GM12892 (cell line): ENCODE data around the gene CDCA4.

Source experiments
- DNase-seq: peaks from one replicate; pipeline ENCODE4 v3.0.0; 2011; ENCODE audit not compliant: insufficient read length
- FAIRE-seq: peaks from 2 replicates; lab custom pipeline; 2011; peaks lifted over from hg19 to GRCh38; lab: Jason Lieb, UNC
- POLR2A ChIP-seq: IDR thresholded peaks from 2 replicates; pipeline ENCODE4 v1.6.1; 2011; ENCODE audit warnings: low read depth, low read length, control low read depth
- POLR2AphosphoS5 ChIP-seq: IDR thresholded peaks from 2 replicates; pipeline ENCODE4 v1.6.1; 2011; ENCODE audit warnings: low read depth, low read length, control low read depth
- TAF1 ChIP-seq: IDR thresholded peaks from 2 replicates; pipeline ENCODE4 v1.6.1; 2011; ENCODE audit warnings: low read depth, mild to moderate bottlenecking, control low read depth, low read length, borderline replicate concordance

The CDCA4 gene

GRCh38 chr14:104966261-104966865, 54.5 kb downstream of the CDCA4 start:
- DNase-seq (no peak), FAIRE-seq (no peak)
- TF ChIP-seq POLR2A: no peak
- TF ChIP-seq POLR2AphosphoS5: no peak
- TF ChIP-seq TAF1: no peak

- FAIRE-seq: no peak
Measured at GRCh38 chr14:104965561-104966231, 55.2 kb downstream of the CDCA4 start.

GRCh38 chr14:104964546-104964945, 56.3 kb downstream of the CDCA4 start:
- TF ChIP-seq POLR2AphosphoS5 (no peak), TAF1 (no peak), POLR2A (no peak)
- DNase-seq (no peak), FAIRE-seq (no peak)

More at GRCh38 chr14:104965561-104966231, 55.2 kb downstream of the CDCA4 start:
- TF ChIP-seq POLR2AphosphoS5 (no peak), POLR2A (no peak), TAF1 (no peak)
- DNase-seq: no peak
